Stimulated activated naive CD8-positive, alpha-beta T cell treated with anti-CD3 and anti-CD28 coated beads, Interleukin-15, Interleukin-2, amounts not matched to agents 100 ng/mL and 50 ng/mL, for 24 hours (primary cell): ENCODE measurements around the gene HMG20A.

ENCODE experiments used
- H3K27ac Mint-ChIP-seq: one replicate; pipeline ENCODE4 v1.8.0; 2021; ENCODE audit warnings: mild to moderate bottlenecking, mixed read lengths
- H3K27me3 Mint-ChIP-seq: one replicate; pipeline ENCODE4 v1.8.0; 2021; ENCODE audit warnings: mixed read lengths
- H3K36me3 Mint-ChIP-seq: one replicate; pipeline ENCODE4 v1.8.0; 2021; ENCODE audit warnings: low read depth, mixed read lengths
- H3K4me1 Mint-ChIP-seq: one replicate; pipeline ENCODE4 v1.8.0; 2021; ENCODE audit warnings: low read depth, mixed read lengths
- H3K4me3 Mint-ChIP-seq: one replicate; pipeline ENCODE4 v1.8.0; 2021; ENCODE audit warnings: mild to moderate bottlenecking, mixed read lengths
- H3K9me3 Mint-ChIP-seq: one replicate; pipeline ENCODE4 v1.8.0; 2021; ENCODE audit warnings: mixed read lengths

The HMG20A gene

DNA sequence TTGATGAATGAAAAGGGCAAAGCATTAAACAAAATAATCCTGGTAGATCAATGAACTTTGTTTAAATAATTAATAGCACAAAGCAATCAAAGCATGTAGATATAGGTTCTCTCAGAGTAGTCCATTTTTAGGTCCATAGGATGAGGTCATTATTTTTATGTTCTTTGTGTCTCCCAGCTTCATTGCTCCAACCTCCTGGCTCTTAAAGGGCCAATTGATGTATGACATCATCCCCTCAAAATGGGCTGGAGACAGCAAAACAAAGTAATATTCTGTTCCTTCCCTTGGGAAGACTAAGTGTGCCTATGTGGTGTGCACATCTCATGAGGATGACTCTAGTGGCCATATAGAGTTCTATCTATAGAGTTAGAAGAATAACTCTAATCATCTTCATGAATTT, 49.5 kb downstream of the HMG20A start:
- Mint-ChIP-seq H3K27me3 (no peaks in the 10 kb centered on the region), H3K27ac (no peak overlapping the region), H3K36me3 (peaks cover 56% of the 10 kb centered on the region), H3K4me1 (no peaks in the 10 kb centered on the region), H3K9me3 (no peaks in the 10 kb centered on the region), H3K4me3 (no peak overlapping the region)

DNA sequence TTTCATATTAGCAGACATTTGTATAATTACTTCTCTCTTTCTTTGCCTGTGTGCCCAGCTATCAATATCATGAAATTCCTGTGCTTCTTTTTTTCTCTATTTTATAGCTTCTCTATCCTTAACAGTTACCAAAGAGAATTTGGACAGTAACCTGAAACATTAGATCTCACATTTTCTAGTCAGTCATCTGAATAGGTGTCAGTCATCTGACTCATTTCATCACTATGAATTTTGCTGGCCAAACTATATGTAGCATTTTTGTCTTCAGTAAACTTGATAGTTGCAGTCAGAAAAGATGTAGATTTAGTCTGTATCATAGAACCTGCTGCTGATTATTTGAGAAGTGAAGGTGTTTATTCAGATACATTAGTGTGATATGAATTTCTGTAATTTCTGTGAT, 52.6 kb downstream of the HMG20A start:
- Mint-ChIP-seq H3K27ac (no peak overlapping the region), H3K36me3 (peaks cover 60% of the 10 kb centered on the region)

DNA sequence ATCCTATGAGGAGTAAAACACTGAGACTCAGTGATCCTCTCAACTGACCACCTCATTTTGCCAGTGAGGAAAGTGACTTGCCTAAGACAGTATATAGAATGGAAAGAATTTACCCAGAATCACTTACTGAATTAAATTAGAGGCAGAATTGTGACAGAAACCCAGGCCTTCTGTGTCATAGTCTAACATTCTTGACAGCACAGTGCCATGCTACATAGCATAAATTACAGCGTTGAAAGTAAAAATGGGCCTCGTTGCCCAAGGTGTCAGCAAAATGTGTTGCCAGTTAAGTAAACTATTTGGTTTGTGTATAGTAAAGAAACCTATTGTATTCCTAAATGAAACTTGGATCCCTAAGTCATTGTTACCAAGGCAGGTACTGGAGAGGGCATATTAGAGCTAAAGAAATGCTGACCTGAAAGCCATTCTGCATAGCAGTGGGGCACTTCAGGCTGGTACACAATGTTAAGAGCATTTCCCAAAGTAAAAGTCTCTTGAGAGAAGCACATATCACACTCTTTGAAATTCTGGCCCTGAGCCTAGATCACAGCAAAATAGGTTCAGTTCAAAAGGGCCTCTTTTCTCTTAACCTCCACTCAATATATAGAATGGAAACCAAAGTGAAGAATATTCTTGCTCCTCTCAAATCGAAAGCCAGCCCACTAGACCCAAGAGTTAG, 53.8 kb downstream of the HMG20A start:
- Mint-ChIP-seq H3K4me3 (no peak overlapping the region), H3K9me3 (no peaks in the 10 kb centered on the region), H3K27me3 (no peaks in the 10 kb centered on the region), H3K27ac (no peak overlapping the region), H3K36me3 (peaks cover 59% of the 10 kb centered on the region), H3K4me1 (no peaks in the 10 kb centered on the region)

More for the DNA sequence above, 52.6 kb downstream of the HMG20A start:
- Mint-ChIP-seq H3K27me3 (no peaks in the 10 kb centered on the region), H3K9me3 (no peaks in the 10 kb centered on the region), H3K4me3 (no peak overlapping the region), H3K4me1 (no peaks in the 10 kb centered on the region)

DNA sequence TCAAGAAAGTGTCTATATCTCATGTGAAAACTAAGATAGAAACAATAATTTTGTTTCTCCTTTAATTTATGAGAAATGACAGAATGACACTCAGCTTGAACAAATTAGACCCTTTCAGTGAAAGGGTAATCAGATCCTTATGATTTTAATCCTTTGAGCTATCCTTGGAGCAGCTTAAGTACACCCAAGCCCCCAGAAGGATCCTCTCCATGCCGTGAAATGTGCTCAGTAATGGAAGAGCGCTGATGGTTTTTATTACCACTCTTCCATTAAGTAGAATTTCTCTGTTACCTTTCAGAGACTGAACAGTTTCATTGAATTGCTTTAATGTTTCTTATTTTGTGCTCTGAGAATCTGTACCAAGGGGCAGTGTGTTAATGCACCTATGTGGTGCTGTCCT, 54.3 kb downstream of the HMG20A start:
- no peaks in the 10 kb centered on the region for H3K4me1 Mint-ChIP-seq
- no peaks in the 10 kb centered on the region for H3K27me3 Mint-ChIP-seq
- no peak overlapping the region for H3K4me3 Mint-ChIP-seq
- peaks cover 60% of the 10 kb centered on the region for H3K36me3 Mint-ChIP-seq
- H3K9me3 Mint-ChIP-seq: no peaks in the 10 kb centered on the region
- H3K27ac Mint-ChIP-seq: no peak overlapping the region

DNA sequence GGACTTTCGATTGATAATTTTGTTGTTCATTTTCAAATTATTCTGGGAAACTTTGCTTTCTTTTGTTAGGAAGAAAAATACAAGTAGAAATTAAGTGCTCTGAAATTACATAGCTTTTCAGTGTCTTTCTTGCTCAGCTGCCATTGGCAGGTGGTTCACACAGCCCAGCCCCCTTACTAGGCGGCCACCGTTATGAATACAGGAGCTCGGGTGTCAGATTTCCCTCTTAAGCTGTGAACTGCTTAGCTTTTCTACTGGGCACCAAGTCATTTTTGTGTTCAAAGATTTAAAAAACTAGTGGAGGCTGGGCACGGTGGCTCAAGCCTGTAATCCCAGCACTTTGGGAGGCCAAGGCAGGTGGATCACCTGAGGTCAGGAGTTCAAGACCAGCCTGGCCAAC, 55.2 kb downstream of the HMG20A start:
- H3K4me3 Mint-ChIP-seq: no peak overlapping the region
- H3K4me1 Mint-ChIP-seq: no peaks in the 10 kb centered on the region
- no peaks in the 10 kb centered on the region for H3K9me3 Mint-ChIP-seq
- H3K36me3 Mint-ChIP-seq: peaks cover 59% of the 10 kb centered on the region
- no peaks in the 10 kb centered on the region for H3K27me3 Mint-ChIP-seq
- no peak overlapping the region for H3K27ac Mint-ChIP-seq

DNA sequence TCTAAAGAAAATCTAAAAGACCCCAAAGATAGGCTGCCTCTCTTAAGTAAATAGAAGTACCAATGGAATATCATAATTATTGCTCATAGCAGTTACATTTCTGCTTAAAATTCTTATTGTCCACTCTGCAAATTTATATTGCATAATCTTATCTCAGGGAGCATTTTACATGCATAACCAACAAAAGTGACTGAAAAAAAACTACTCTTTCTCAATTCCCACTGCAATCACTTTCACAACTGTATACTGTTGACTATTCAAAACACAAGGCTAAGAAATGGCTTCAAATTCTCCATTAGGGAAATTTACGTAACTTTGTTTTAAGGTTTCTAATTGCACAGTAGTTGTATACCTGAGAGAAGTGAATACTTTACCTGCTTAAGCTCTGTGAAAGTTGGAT, 56.3 kb downstream of the HMG20A start:
- Mint-ChIP-seq H3K27me3 (no peaks in the 10 kb centered on the region), H3K27ac (no peak overlapping the region), H3K4me1 (no peaks in the 10 kb centered on the region), H3K9me3 (no peaks in the 10 kb centered on the region), H3K36me3 (peaks cover 56% of the 10 kb centered on the region), H3K4me3 (no peak overlapping the region)

DNA sequence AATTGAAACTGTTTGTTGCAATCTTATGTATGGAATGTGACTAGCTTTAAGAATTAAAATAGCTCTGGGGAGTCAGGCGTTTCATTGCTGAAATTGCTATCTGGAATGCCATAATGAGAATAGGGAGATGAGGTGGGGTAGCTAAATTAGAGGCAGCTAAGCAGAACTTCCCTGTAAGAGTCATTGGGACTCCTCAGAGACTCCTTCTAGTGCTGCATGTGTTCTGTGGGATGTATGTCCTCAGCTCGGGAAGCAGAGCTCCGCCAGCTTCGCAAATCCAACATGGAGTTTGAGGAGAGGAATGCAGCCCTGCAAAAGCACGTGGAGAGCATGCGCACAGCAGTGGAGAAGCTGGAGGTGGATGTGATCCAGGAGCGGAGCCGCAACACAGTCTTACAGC, 57.4 kb downstream of the HMG20A start:
- Mint-ChIP-seq H3K4me1 (no peaks in the 10 kb centered on the region), H3K9me3 (no peaks in the 10 kb centered on the region), H3K27ac (no peak overlapping the region), H3K36me3 (peaks cover 55% of the 10 kb centered on the region), H3K4me3 (no peak overlapping the region), H3K27me3 (no peaks in the 10 kb centered on the region)

DNA sequence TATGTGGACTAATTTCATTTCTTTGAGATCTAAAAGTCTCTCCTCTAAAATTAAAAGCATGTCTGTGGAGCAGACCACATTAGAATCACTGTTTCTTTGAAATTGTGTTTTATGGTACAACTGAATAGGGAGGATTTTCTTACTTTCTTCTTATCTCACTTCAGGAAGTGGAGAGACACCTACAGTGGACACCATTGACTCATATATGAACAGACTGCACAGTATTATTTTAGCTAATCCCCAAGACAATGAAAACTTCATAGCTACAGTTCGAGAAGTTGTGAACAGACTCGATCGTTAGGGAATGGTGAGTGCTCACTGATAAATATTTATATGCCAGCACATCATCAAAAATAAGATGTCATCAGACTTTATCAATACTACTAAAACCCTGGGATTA, 58.3 kb downstream of the HMG20A start:
- no peaks in the 10 kb centered on the region for H3K27me3 Mint-ChIP-seq
- H3K4me3 Mint-ChIP-seq: no peak overlapping the region
- no peaks in the 10 kb centered on the region for H3K4me1 Mint-ChIP-seq
- no peaks in the 10 kb centered on the region for H3K9me3 Mint-ChIP-seq
- H3K27ac Mint-ChIP-seq: no peak overlapping the region
- H3K36me3 Mint-ChIP-seq: peaks cover 56% of the 10 kb centered on the region

DNA sequence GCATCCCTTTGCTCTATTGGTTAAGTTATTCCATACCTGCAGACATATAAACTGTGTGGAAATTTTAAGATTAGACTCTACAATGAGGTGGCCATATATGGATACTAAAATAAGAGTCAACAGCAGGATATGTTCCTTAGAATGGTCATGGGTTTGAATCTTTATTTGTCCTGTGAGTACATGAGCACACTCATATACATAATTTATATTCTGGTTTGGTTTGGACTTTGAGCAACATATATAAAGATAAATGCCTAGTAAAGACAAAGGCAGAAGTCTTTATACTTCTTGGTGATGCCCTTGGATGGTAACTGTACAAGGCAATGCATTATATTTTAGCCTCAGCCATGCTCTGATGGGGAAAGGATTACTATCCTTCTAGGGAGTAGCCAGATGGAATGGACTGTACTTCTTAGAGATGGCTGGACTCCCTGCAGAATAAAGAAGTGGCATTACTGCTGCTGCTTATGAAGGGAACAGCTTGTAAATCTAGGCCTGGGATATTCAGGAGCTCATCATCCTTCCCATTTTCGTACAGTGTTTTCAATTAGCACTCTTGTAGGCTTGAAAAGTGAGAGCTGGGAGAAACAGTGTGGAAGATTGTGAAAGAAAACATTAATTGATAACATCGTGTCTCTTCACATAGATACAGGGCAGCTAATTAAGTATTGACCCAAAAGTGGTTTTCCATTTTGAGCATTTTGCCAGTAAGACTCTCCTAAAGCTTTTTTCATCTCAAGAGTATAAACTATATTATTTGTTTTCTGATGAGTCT, 60.4 kb downstream of the HMG20A start:
- H3K27me3 Mint-ChIP-seq: no peaks in the 10 kb centered on the region
- no peak overlapping the region for H3K4me3 Mint-ChIP-seq
- H3K9me3 Mint-ChIP-seq: no peaks in the 10 kb centered on the region
- no peaks in the 10 kb centered on the region for H3K4me1 Mint-ChIP-seq
- H3K27ac Mint-ChIP-seq: no peak overlapping the region
- peaks cover 54% of the 10 kb centered on the region for H3K36me3 Mint-ChIP-seq

DNA sequence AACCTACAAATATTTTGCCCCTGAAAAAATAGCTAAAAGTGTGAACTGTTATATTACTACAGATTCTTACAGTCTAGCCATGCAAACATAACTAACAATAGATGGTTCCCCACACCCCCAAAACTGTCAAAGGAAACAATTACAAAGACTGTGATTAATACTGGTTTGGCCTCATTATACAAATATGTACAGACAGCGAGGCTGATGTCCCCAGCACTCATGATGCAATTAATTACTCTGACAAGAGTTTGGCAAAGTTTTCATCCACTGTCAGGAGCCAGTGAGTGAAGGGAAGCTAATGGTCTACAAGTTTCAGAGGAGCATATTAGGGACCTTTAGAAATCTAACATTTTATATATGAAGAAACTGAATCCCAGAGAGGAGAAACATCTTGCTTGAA, 61.0 kb downstream of the HMG20A start:
- H3K27me3 Mint-ChIP-seq: no peaks in the 10 kb centered on the region
- no peaks in the 10 kb centered on the region for H3K9me3 Mint-ChIP-seq
- no peak overlapping the region for H3K27ac Mint-ChIP-seq
- H3K4me3 Mint-ChIP-seq: no peak overlapping the region
- H3K36me3 Mint-ChIP-seq: peaks cover 53% of the 10 kb centered on the region
- peaks cover 2% of the 10 kb centered on the region for H3K4me1 Mint-ChIP-seq

DNA sequence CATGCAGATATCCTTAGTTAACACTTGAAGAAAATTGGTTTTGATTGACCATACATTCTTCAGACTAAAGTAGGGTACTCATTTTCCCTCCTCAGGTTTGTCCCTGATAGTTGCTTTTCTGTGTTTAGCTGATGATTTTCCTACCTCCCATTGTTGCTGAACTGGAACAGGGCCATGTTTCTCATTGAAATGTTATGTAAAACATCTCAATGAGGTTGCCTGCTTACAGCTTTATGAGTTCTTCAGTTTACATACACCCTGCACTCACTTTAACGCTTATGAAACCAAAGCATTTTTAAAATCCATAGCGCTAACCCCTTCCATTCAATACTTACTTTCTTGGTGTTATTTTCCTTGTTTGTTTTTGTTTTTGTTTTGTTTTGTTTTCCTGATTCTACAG, 61.9 kb downstream of the HMG20A start:
- H3K9me3 Mint-ChIP-seq: no peaks in the 10 kb centered on the region
- peaks cover 51% of the 10 kb centered on the region for H3K36me3 Mint-ChIP-seq
- no peaks in the 10 kb centered on the region for H3K27me3 Mint-ChIP-seq
- H3K4me1 Mint-ChIP-seq: peaks cover 11% of the 10 kb centered on the region
- H3K27ac Mint-ChIP-seq: no peak overlapping the region
- H3K4me3 Mint-ChIP-seq: no peak overlapping the region

DNA sequence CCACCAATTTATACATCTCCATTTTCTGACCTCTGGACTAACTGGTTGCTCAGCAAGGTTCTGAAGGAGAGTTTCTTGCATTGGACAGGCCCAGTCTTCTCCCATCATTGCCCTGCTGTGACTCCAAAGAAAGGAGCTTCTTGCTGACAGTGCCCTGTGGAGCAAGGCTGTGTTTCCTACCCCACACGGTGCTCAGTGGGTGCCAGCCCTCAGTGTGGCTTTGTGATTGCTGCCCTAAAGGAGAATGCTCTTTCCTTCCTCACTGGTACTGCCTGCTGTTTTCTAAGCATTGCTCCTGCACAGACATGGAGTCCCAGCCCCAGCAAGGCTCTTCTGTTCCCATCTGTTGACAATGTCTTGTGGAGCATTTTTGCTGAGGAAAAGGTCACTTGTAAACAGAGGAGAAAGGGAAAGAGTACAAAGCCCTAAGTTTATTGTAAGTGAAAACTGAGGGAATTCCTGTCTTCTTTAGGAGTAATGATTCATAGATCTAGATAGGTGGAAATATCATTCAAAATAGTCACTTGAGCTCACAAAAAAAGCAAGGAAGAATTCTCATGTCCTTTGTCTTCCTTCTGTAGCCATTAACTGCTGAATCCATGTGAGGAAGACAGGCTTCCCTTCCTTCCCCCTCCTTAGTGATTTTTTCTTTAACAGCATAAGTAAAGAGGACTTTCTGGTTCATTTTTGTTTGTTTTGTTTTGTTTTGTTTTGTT, 62.9 kb downstream of the HMG20A start:
- H3K4me3 Mint-ChIP-seq: no peak overlapping the region
- no peak overlapping the region for H3K27ac Mint-ChIP-seq
- no peaks in the 10 kb centered on the region for H3K9me3 Mint-ChIP-seq
- peaks cover 43% of the 10 kb centered on the region for H3K36me3 Mint-ChIP-seq
- H3K27me3 Mint-ChIP-seq: no peaks in the 10 kb centered on the region
- peaks cover 21% of the 10 kb centered on the region for H3K4me1 Mint-ChIP-seq

DNA sequence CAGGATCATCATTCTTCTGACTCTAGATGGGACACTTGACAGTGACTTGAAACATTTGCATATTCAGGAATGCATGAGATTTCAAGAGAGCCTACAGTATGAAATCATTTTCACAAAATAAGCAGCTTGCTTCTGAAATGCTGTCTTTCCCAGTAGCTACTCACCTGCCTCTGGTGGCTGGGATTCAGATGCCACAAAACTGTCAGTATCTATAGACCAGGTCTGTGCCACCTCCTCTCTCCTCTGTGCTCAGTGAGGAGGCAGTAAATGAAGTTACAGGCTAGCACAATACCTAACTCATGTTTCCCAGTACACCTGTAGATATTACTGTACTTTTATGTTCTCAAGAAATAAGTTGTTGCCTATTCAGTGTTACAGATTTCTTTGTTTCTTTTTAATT, 64.3 kb downstream of the HMG20A start:
- peaks cover 21% of the 10 kb centered on the region for H3K4me1 Mint-ChIP-seq

DNA sequence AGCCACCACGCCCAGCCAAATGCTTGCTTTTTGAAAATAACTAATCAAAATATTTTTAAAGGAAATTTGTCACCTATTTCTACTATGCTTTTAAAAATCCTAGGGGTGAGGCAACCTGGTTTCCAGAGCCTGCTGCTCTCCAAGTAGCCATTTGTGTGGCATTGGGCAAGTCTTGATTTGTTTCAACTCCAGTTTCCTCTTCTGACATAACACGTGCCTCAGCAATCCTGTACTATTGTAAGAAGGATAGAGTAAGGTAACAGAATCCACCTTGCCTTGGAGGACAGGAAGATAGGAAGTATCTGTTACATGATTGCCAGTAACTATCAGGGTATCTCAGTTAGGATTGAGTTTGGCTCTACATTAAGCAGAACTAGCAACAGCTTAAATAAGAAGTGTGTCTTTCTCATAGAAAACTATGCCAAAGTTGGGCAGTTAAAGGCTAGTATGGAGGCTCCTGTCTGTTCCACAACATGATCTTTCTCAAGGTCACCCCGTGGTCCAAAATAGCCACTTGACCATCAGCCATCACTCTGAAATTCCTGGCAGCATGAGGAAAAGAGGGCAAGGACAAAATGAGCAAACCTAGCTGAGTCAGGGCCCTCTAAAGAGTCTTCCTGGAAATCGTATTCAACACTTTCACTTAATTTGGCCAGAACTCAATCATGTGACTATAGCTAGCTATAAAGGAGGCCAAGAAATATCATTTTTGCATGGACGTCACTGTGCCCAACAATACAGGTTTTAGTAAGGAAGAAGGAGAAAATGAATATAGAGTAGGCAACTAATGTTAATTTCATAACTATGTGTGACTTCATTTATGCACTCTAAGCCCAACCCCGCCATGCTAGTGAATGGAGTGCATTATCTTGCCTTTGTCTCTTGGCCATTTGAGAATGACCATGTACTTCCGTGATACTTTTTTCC, 66.1 kb downstream of the HMG20A start:
- no peaks in the 10 kb centered on the region for H3K9me3 Mint-ChIP-seq
- peaks cover 29% of the 10 kb centered on the region for H3K36me3 Mint-ChIP-seq
- peak overlapping the region; percentile 41 for H3K27ac Mint-ChIP-seq
- H3K4me3 Mint-ChIP-seq: no peak overlapping the region
- no peaks in the 10 kb centered on the region for H3K27me3 Mint-ChIP-seq
- H3K4me1 Mint-ChIP-seq: peaks cover 25% of the 10 kb centered on the region

More for the DNA sequence above, 64.3 kb downstream of the HMG20A start:
- Mint-ChIP-seq H3K4me3 (no peak overlapping the region), H3K27ac (no peak overlapping the region), H3K36me3 (peaks cover 36% of the 10 kb centered on the region), H3K9me3 (no peaks in the 10 kb centered on the region), H3K27me3 (no peaks in the 10 kb centered on the region)
